Endodermal cell (in vitro differentiated cells): ENCODE results near the gene FNDC3A. TPM values are rescaled to one million over a fixed set of nuclear protein-coding genes. Genes with fewer than 3 reads are reported as not detected.

Experiments
- DNase-seq: peaks from one replicate; pipeline ENCODE4 v3.0.0-alpha.2; 2017
- H3K27ac ChIP-seq: 2 replicates; pipeline ENCODE4 v1.5.1; 2013; ENCODE audit warnings: mild to moderate bottlenecking, low read depth, low read length, moderate library complexity
- H3K27me3 ChIP-seq: 2 replicates; pipeline ENCODE4 v1.6.1; 2013; ENCODE audit warnings: mild to moderate bottlenecking, low read length, moderate library complexity; ENCODE audit not compliant: insufficient read depth, control insufficient read depth, poor library complexity, severe bottlenecking
- H3K36me3 ChIP-seq: 2 replicates; pipeline ENCODE4 v1.7.0; 2013; ENCODE audit warnings: mild to moderate bottlenecking, low read length, moderate library complexity; ENCODE audit not compliant: control insufficient read depth, insufficient read depth
- H3K4me1 ChIP-seq: one replicate; pipeline ENCODE4 v1.7.0; 2013; ENCODE audit warnings: low read length; ENCODE audit not compliant: control insufficient read depth, insufficient read depth
- H3K4me3 ChIP-seq: 2 replicates; pipeline ENCODE4 v1.5.1; 2013; ENCODE audit warnings: mild to moderate bottlenecking, low read length, moderate library complexity
- H3K9ac ChIP-seq: 2 replicates; pipeline ENCODE4 v1.6.1; 2013; ENCODE audit warnings: mild to moderate bottlenecking, low read length, moderate library complexity; ENCODE audit not compliant: poor library complexity, severe bottlenecking; ENCODE audit errors: extremely low read depth
- H3K9me3 ChIP-seq: 2 replicates; pipeline ENCODE4 v1.6.1; 2013; ENCODE audit warnings: mild to moderate bottlenecking, low read length, moderate library complexity; ENCODE audit not compliant: control insufficient read depth
- H3K27ac Mint-ChIP-seq: 2 replicates; pipeline ENCODE4 v1.8.0; 2020; ENCODE audit warnings: mixed read lengths
- H3K27me3 Mint-ChIP-seq: 2 replicates; pipeline ENCODE4 v1.8.0; 2021; ENCODE audit warnings: mild to moderate bottlenecking, mixed read lengths; ENCODE audit not compliant: insufficient read depth
- H3K36me3 Mint-ChIP-seq: 2 replicates; pipeline ENCODE4 v1.8.0; 2020; ENCODE audit warnings: low read depth, mixed read lengths
- H3K4me1 Mint-ChIP-seq: 2 replicates; pipeline ENCODE4 v1.8.0; 2020; ENCODE audit warnings: mixed read lengths
- H3K4me3 Mint-ChIP-seq: 2 replicates; pipeline ENCODE4 v1.8.0; 2020; ENCODE audit warnings: mild to moderate bottlenecking, moderate library complexity, mixed read lengths
- H3K9me3 Mint-ChIP-seq: 2 replicates; pipeline ENCODE4 v1.8.0; 2020; ENCODE audit warnings: mild to moderate bottlenecking, mixed read lengths
- CTCF ChIP-seq: fragments of 200-600 bp; sonication (generic); conservative IDR thresholded peaks from 2 replicates; pipeline ENCODE4 v1.5.0; 2021; ENCODE audit warnings: antibody characterized with exemption, mild to moderate bottlenecking
- WGBS, 2 experiments: methylation state at CpG; one replicate each; pipeline versions ENCODE4 v1.1.5 to v1.1.7; 2013; ENCODE audit warnings: missing lambda C conversion rate in 2 of 2, mixed read lengths in 1 of 2; ENCODE audit not compliant: insufficient coverage in 1 of 2, insufficient read length in 1 of 2; 5-methylcytosine and 5-hydroxymethylcytosine counted together
- total RNA-seq, 2 donors: library from RNA; stranded (reverse); fragmentation: NEBNext Ultra II Directional in 1 of 2; extraction: Animal tissue kit (Norgen Biotek cat#: 25700) in 1 of 2; gene quantifications; 2 replicates in 1 of 2; 3 replicates in 1 of 2; pipeline ENCODE4 v1.2.1, GENCODE V29; 2021

The FNDC3A gene
- total RNA-seq, 2 donors from 2014 or later: 42.2 to 42.8 TPM

- H3K4me3 Mint-ChIP-seq: no peak overlapping the region
- Histone ChIP-seq H3K36me3 (no peaks in the 10 kb centered on the region), H3K9ac (no peak overlapping the region), H3K27ac (no peak overlapping the region), H3K4me1 (no peaks in the 10 kb centered on the region), H3K4me3 (no peak overlapping the region), H3K27me3 (no peaks in the 10 kb centered on the region), H3K9me3 (peaks cover 10% of the 10 kb centered on the region)
- peaks cover 29% of the 10 kb centered on the region for H3K9me3 Mint-ChIP-seq
- no peak overlapping the region for H3K27ac Mint-ChIP-seq
- WGBS, 2 experiments: 97% methylated on average over 1 of the region's 1 CpG; no CpG with 5 or more reads in 1 of the 2 experiments
- no peak for DNase-seq
- peaks cover 36% of the 10 kb centered on the region for H3K36me3 Mint-ChIP-seq
- no peaks in the 10 kb centered on the region for H3K27me3 Mint-ChIP-seq
- no peak for TF ChIP-seq CTCF
- peaks cover 24% of the 10 kb centered on the region for H3K4me1 Mint-ChIP-seq
Measured at GRCh38 chr13:49053215-49053614, 77.5 kb downstream of the FNDC3A start.

- H3K27me3 ChIP-seq: no peaks in the 10 kb centered on the region
- no peak overlapping the region for H3K27ac Mint-ChIP-seq
- no peaks in the 10 kb centered on the region for H3K4me1 ChIP-seq
- no peak overlapping the region for H3K9ac ChIP-seq
- no peak overlapping the region for H3K4me3 Mint-ChIP-seq
- H3K4me1 Mint-ChIP-seq: peaks cover 24% of the 10 kb centered on the region
- H3K9me3 ChIP-seq: peaks cover 4% of the 10 kb centered on the region
- WGBS, 2 experiments: 97% methylated on average over 1 of the region's 1 CpG; no CpG with 5 or more reads in 1 of the 2 experiments
- no peak for DNase-seq
- no peak for TF ChIP-seq CTCF
- no peak overlapping the region for H3K27ac ChIP-seq
- peaks cover 24% of the 10 kb centered on the region for H3K9me3 Mint-ChIP-seq
- H3K36me3 ChIP-seq: peaks cover 2% of the 10 kb centered on the region
- H3K27me3 Mint-ChIP-seq: no peaks in the 10 kb centered on the region
- H3K36me3 Mint-ChIP-seq: peaks cover 38% of the 10 kb centered on the region
- no peak overlapping the region for H3K4me3 ChIP-seq
Measured at GRCh38 chr13:49053906-49054305, 78.2 kb downstream of the FNDC3A start.

- Mint-ChIP-seq H3K36me3 (peaks cover 33% of the 10 kb centered on the region), H3K27ac (no peak overlapping the region), H3K4me3 (no peak overlapping the region), H3K9me3 (peaks cover 13% of the 10 kb centered on the region), H3K27me3 (no peaks in the 10 kb centered on the region), H3K4me1 (peaks cover 24% of the 10 kb centered on the region)
- WGBS, 2 experiments: 95 to 99% methylated on average over 4 of the region's 4 CpGs
- no peak for DNase-seq
- no peak overlapping the region for H3K4me3 ChIP-seq
- H3K27me3 ChIP-seq: no peaks in the 10 kb centered on the region
- no peak overlapping the region for H3K27ac ChIP-seq
- no peaks in the 10 kb centered on the region for H3K9me3 ChIP-seq
- H3K4me1 ChIP-seq: no peaks in the 10 kb centered on the region
- H3K9ac ChIP-seq: no peak overlapping the region
- H3K36me3 ChIP-seq: peaks cover 4% of the 10 kb centered on the region
- TF ChIP-seq CTCF: no peak
Measured at GRCh38 chr13:49055021-49055420, 79.3 kb downstream of the FNDC3A start.
